NAMALWA (cell line): ENCODE results near the gene MRPL39.

Source experiments
- DNase-seq: peaks from one replicate; pipeline ENCODE4 v3.0.0-alpha.2; 2015; ENCODE audit warnings: low spot score

MRPL39 gene

DNA sequence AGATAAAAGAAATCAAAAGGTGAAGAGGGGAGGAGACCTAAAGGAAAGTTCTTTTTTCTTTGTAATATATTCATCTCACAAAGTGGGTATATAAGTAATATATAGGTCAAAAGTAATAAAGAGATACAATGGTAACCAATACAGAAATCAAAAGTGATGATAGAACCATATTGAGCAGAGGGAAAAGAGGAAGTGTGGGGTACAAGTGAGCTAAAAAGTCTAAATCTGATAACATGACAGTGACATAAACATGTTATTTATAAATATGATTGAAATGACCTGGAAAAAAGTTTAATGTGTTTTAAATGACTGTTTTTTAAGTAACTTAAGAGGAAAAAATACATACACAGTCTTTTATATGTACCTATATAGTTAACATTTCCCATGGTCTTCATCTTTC lies 70.5 kb downstream of the MRPL39 start:
- DNase-seq = no peak

GRCh38 chr21:25535849-25536248 lies 71.4 kb downstream of the MRPL39 start:
- DNase-seq = no peak
